K562 (cell line): ENCODE measurements around the gene RCOR3. TPM values are rescaled to one million over a fixed set of nuclear protein-coding genes. Genes with fewer than 3 reads are reported as not detected.

Experiments used
- ATAC-seq: fragments of 200-7000 bp; cut with Tn5 transposase; 3 replicates; pipeline ENCODE4 v1.9.1; 2020; ENCODE audit warnings: moderate library complexity
- BruUV-seq: library from RNA; stranded (reverse); fragments of 400-500 nt; replicated peaks from 2 replicates; lab custom pipeline; 2021; lab: Mats Ljungman, UMichigan
- CTCF ChIA-PET: fragments of 300-600 bp; formaldehyde crosslinking; extraction: SDS; loops from one replicate; lab custom pipeline; 2021; ENCODE audit warnings: low intra/inter-chr PET ratio; lab: Yijun Ruan, JAX
- POLR2A ChIA-PET: fragments of 300-600, 350-650 bp; sonication (Branson Sonifier 250); formaldehyde crosslinking; extraction: SDS; loops from one replicate; lab custom pipeline; 2021; ENCODE audit warnings: antibody characterized with exemption, inconsistent platforms; lab: Yijun Ruan, JAX
- DNase-seq, 4 experiments: peaks; one replicate each; pipeline versions ENCODE4 v3.0.0 to v3.0.0-alpha.2; 2011 to 2018; ENCODE audit warnings: low spot score in 3 of 4, mixed read lengths in 3 of 4; ENCODE audit errors: extremely low read depth in 1 of 4
- FAIRE-seq: peaks from 2 replicates; lab custom pipeline; 2011; peaks lifted over from hg19 to GRCh38; lab: Jason Lieb, UNC
- H2AFZ ChIP-seq: 2 replicates; pipeline ENCODE4 v1.6.0; 2011; ENCODE audit warnings: low read depth, low read length, control low read depth, inconsistent platforms
- H3K27ac ChIP-seq: fragments of 200-600 bp; 3 replicates; pipeline ENCODE4 v1.8.0; 2011; ENCODE audit warnings: low read depth, mild to moderate bottlenecking, control low read depth, inconsistent platforms, low read length, moderate library complexity, mixed read lengths; ENCODE audit errors: extremely low read depth
- H3K27me3 ChIP-seq, 2 experiments: fragments of 300-600 bp in 1 of 2; 2 replicates in 1 of 2; 3 replicates in 1 of 2; pipeline versions ENCODE4 v1.6.0 to v1.8.0; 2011; ENCODE audit warnings: inconsistent platforms in 2 of 2, low read length in 2 of 2, mild to moderate bottlenecking in 1 of 2, mixed read lengths in 1 of 2, moderate library complexity in 1 of 2; ENCODE audit not compliant: control insufficient read depth in 2 of 2, insufficient read depth in 2 of 2
- H3K36me3 ChIP-seq: fragments of 300-600 bp; 3 replicates; pipeline ENCODE4 v1.8.0; 2011; ENCODE audit warnings: mild to moderate bottlenecking, low read length, inconsistent platforms; ENCODE audit not compliant: control insufficient read depth, insufficient read depth
- H3K4me1 ChIP-seq, 2 experiments: fragments of 200-600 bp in 1 of 2; replicated peaks in 1 of 2; 2 replicates in 1 of 2; 3 replicates in 1 of 2; pipeline versions ENCODE4 v1.5.1 to v1.8.0; 2011; ENCODE audit warnings: inconsistent platforms in 2 of 2, low read length in 2 of 2, mild to moderate bottlenecking in 1 of 2, mixed read lengths in 1 of 2, moderate library complexity in 1 of 2; ENCODE audit not compliant: control insufficient read depth in 2 of 2, insufficient read depth in 2 of 2
- H3K4me2 ChIP-seq: 2 replicates; pipeline ENCODE4 v1.6.1; 2011; ENCODE audit warnings: low read length, control low read depth, inconsistent platforms, mixed read lengths; ENCODE audit not compliant: insufficient read depth
- H3K4me3 ChIP-seq: fragments of 200-600 bp; sonication (generic), shearing (Covaris generic); 2 replicates; pipeline ENCODE4 v1.5.1; 2016; ENCODE audit warnings: control low read depth, inconsistent platforms
- H3K79me2 ChIP-seq: fragments of 200-600 bp; 3 replicates; pipeline ENCODE4 v1.8.0; 2011; ENCODE audit warnings: low read length, inconsistent platforms; ENCODE audit not compliant: control insufficient read depth, insufficient read depth
- H3K9ac ChIP-seq, 2 experiments: 2 replicates each; pipeline versions ENCODE4 v1.6.0 to v1.6.1; 2011; ENCODE audit warnings: low read depth in 2 of 2, low read length in 2 of 2, control low read depth in 1 of 2, inconsistent platforms in 1 of 2, mild to moderate bottlenecking in 1 of 2, mixed read lengths in 1 of 2; ENCODE audit not compliant: insufficient read depth in 1 of 2
- H3K9me1 ChIP-seq: one replicate; pipeline ENCODE4 v1.6.0; 2011; ENCODE audit warnings: inconsistent platforms, mild to moderate bottlenecking, low read length, moderate library complexity; ENCODE audit not compliant: control insufficient read depth, insufficient read depth
- H3K9me3 ChIP-seq: replicated peaks from 2 replicates; pipeline ENCODE4 v1.5.1; 2011; ENCODE audit warnings: low read depth, low read length, inconsistent platforms; ENCODE audit not compliant: control insufficient read depth, insufficient read depth
- H4K20me1 ChIP-seq: replicated peaks from 2 replicates; pipeline ENCODE4 v1.6.1; 2011; ENCODE audit warnings: low read length, inconsistent platforms, mixed read lengths; ENCODE audit not compliant: control insufficient read depth, insufficient read depth
- CXXC5 ChIP-seq: fragments of 250-450 bp; sonication (Bioruptor Pico); IDR thresholded peaks from 2 replicates; pipeline ENCODE4 v1.8.0; 2022; ENCODE audit warnings: inconsistent platforms, mild to moderate bottlenecking, moderate library complexity
- ESRRA ChIP-seq: fragments of 450-650 bp; IDR thresholded peaks from 2 replicates; pipeline ENCODE4 v1.6.1; 2014; ENCODE audit warnings: low read depth, mild to moderate bottlenecking, moderate library complexity, borderline replicate concordance
- KAT2B ChIP-seq: IDR thresholded peaks from one replicate; pipeline ENCODE4 v1.6.1; 2012; ENCODE audit warnings: low read depth, mild to moderate bottlenecking, control low read depth, inconsistent platforms, low read length, moderate library complexity
- NFIC ChIP-seq: fragments of 450-650 bp; IDR thresholded peaks from 2 replicates; pipeline ENCODE4 v1.6.1; 2017; ENCODE audit warnings: mild to moderate bottlenecking, inconsistent platforms
- NFIX ChIP-seq: fragments of 250-450 bp; sonication (Bioruptor Pico); IDR thresholded peaks from 2 replicates; pipeline ENCODE4 v1.4.0; 2020; ENCODE audit warnings: low read depth, mild to moderate bottlenecking, moderate library complexity
- in situ Hi-C: fragments of 300-500 bp; cut with MboI; formaldehyde crosslinking; loops from 4 replicates; pipeline ENCODE4 v1.15.0; 2018; ENCODE audit warnings: inconsistent platforms, mixed read lengths
- intact Hi-C: fragments of 100-400 bp; cut with micrococcal nuclease; formaldehyde crosslinking; loops from 2 replicates; pipeline ENCODE4 v1.14.2; 2022
- polyA plus RNA-seq, 8 experiments: library from polyadenylated mRNA; depleted of rRNA in 4 of 8; stranded (reverse) in 5 of 8; unstranded in 3 of 8; fragments of >200 nt; fragmentation: Nextera tagmentation in 2 of 8; fragmentation: Illumina TruSeq in 1 of 8; extraction: Ambion mirVana in 2 of 8; extraction: Trizol in 1 of 8; gene quantifications; 2 replicates each; pipeline versions ENCODE4 v1.2.1 to v1.2.3, GENCODE V29; 2011 to 2014; ENCODE audit warnings: inconsistent platforms in 1 of 8, missing spikeins in 1 of 8
- total RNA-seq, 7 experiments: library from RNA; depleted of rRNA in 6 of 7; stranded (reverse); fragments of >200 nt in 6 of 7; fragmentation: Illumina TruSeq in 2 of 7; extraction: Trizol in 2 of 7; gene quantifications; 2 replicates each; pipeline versions ENCODE4 v1.2.1 to v1.2.3, GENCODE V29; 2011 to 2021; ENCODE audit warnings: low replicate concordance in 1 of 7
- TF ChIP-seq, protein P1 (sequence below): fragments of 250-450 bp; sonication (Bioruptor Pico); IDR thresholded peaks from 2 replicates; pipeline ENCODE4 v1.4.0; 2020; ENCODE audit warnings: mild to moderate bottlenecking, moderate library complexity

Gene RCOR3
- total and polyA plus RNA-seq, 9 of the 15 experiments (the other 6 are each of a cell fraction or from before 2014, with no cell fraction given): 9.7 to 42.7 (median 29.5) TPM

DNA sequence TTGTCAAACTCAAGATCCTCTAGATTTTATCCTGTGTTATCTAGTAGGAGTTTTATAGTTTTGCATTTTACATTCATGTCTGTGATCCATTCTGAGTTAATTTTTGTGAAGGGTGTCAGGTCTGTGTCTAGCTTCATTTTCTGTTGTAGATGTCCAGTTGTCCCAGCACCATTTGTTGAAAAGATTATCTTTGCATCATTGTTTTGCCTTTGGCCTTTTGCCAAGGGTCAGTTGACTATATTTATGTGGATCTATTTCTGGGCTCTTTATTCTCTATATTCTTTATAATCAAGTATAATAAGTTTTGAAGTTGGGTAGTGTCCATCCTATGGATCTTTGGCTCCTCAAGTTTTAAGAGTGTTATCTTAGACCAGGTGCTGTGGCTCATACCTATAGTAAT, 89.4 kb downstream of the RCOR3 start:
- 0 out of 2 replicates have a peak, but pooled peaks cover 5% of the 10 kb centered on the region for H3K9me3 ChIP-seq
- no peak overlapping the region for H3K27ac ChIP-seq
- no peaks in the 10 kb centered on the region for H3K36me3 ChIP-seq
- no peaks in the 10 kb centered on the region for H3K9me1 ChIP-seq
- TF ChIP-seq ESRRA (no peak), NFIC (peak; percentile 85), CXXC5 (0 out of 2 replicates have a peak, but pooled peaks have one; percentile 17), NFIX (CRISPR knock-in tag) (peak; percentile 57; the same call in 1 of the 2 replicates), KAT2B (no peak)
- TF ChIP-seq, protein P1, sequence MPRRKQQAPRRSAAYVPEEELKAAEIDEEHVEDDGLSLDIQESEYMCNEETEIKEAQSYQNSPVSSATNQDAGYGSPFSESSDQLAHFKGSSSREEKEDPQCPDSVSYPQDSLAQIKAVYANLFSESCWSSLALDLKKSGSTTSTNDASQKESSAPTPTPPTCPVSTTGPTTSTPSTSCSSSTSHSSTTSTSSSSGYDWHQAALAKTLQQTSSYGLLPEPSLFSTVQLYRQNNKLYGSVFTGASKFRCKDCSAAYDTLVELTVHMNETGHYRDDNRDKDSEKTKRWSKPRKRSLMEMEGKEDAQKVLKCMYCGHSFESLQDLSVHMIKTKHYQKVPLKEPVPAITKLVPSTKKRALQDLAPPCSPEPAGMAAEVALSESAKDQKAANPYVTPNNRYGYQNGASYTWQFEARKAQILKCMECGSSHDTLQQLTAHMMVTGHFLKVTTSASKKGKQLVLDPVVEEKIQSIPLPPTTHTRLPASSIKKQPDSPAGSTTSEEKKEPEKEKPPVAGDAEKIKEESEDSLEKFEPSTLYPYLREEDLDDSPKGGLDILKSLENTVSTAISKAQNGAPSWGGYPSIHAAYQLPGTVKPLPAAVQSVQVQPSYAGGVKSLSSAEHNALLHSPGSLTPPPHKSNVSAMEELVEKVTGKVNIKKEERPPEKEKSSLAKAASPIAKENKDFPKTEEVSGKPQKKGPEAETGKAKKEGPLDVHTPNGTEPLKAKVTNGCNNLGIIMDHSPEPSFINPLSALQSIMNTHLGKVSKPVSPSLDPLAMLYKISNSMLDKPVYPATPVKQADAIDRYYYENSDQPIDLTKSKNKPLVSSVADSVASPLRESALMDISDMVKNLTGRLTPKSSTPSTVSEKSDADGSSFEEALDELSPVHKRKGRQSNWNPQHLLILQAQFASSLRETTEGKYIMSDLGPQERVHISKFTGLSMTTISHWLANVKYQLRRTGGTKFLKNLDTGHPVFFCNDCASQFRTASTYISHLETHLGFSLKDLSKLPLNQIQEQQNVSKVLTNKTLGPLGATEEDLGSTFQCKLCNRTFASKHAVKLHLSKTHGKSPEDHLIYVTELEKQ: no peak
- no peak overlapping the region for H3K4me3 ChIP-seq
- no peaks in the 10 kb centered on the region for H4K20me1 ChIP-seq
- intact Hi-C loops (no loop called here), in situ Hi-C loops (no loop called here)
- no peak overlapping the region for H3K9ac ChIP-seq
- FAIRE-seq: no peak
- no peak overlapping the region for H3K4me2 ChIP-seq
- ATAC-seq: no peak
- DNase-seq: no peak
- H2AFZ ChIP-seq: no peak overlapping the region
- CTCF ChIA-PET: no interaction called here
- POLR2A ChIA-PET: interaction anchor here (1.1 to 2.0 kb wide), 3 partner anchors 11 to 34 kb away, joined by 3 to 13 read pairs (median 4); no protein-coding TSS in a partner anchor
- BruUV-seq: no TSS peak
- peaks cover 0 to 12% of the 10 kb centered on the region in 2 experiments; a peak in 3 of 5 replicates for H3K4me1 ChIP-seq
- no peaks in the 10 kb centered on the region for H3K27me3 ChIP-seq
- H3K79me2 ChIP-seq: no peaks in the 10 kb centered on the region
